ENCODE data around the gene KLHL7.
"Not testable (repeated sequence)": the region's sequence is repeated elsewhere in the genome, so short reads cannot be mapped to it uniquely, and the experiment has no call there.

KLHL7 gene

DNA sequence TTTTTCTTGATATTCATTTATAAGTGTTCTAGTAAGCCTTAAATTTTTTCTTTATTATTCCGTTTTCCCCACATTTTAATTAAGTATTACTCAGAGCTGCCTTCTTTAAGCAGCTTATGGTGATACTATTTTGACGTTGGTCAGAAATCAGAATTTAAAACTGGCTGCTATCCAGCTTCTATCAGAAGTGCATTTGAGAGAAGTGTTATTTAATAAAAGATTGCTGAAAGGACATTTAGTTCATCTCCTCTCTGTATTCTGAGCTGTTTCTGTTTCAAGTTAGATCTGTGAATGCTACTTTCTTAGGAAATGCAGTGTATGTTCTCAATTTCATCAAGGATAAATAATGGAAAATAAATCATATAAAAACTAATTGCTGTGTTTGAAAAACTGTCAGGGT is 17.4 kb downstream of the KLHL7 start:
- Histone ChIP-seq H3K36me3 (peaks cover 50% of the 10 kb centered on the region), H3K9me3 (no peaks in the 10 kb centered on the region), H3K27ac (no peak overlapping the region), H3K4me2 (no peak overlapping the region), H3K4me3 (no peak overlapping the region), H3K9ac (no peak overlapping the region), H4K20me1 (peaks cover 19% of the 10 kb centered on the region), H3K27me3 (no peaks in the 10 kb centered on the region), H3K4me1 (no peaks in the 10 kb centered on the region)
- no peak for TF ChIP-seq Cebpa-rat (IDR thresholded peaks at IDR 0.05)

- H3K4me2 ChIP-seq: no peak overlapping the region
- no peak overlapping the region for H3K9ac ChIP-seq
- no peaks in the 10 kb centered on the region for H3K4me1 ChIP-seq
- H4K20me1 ChIP-seq: peaks cover 14% of the 10 kb centered on the region; the same call in 1 of the 2 replicates
- no peak overlapping the region for H3K4me3 ChIP-seq
- TF ChIP-seq Cebpa-rat (IDR thresholded peaks at IDR 0.05): no peak
- no peak overlapping the region for H3K27ac ChIP-seq
- H3K9me3 ChIP-seq: no peaks in the 10 kb centered on the region
- H3K36me3 ChIP-seq: peaks cover 49% of the 10 kb centered on the region
- no peaks in the 10 kb centered on the region for H3K27me3 ChIP-seq
These were observed 17.9 kb downstream of the KLHL7 start for GRCh38 chr7:23123465-23123864.

GRCh38 chr7:23129036-23129435 is 23.5 kb downstream of the KLHL7 start:
- no peaks in the 10 kb centered on the region for H3K27me3 ChIP-seq
- peaks cover 61% of the 10 kb centered on the region for H3K36me3 ChIP-seq
- no peak overlapping the region for H3K9ac ChIP-seq
- TF ChIP-seq Cebpa-rat (IDR thresholded peaks at IDR 0.05): no peak
- H4K20me1 ChIP-seq: no peaks in the 10 kb centered on the region
- no peak overlapping the region for H3K4me3 ChIP-seq
- no peak overlapping the region for H3K4me2 ChIP-seq
- H3K9me3 ChIP-seq: 0 out of 2 replicates have a peak, but pooled peaks cover 6% of the 10 kb centered on the region
- H3K27ac ChIP-seq: no peak overlapping the region
- no peaks in the 10 kb centered on the region for H3K4me1 ChIP-seq

- peaks cover 35% of the 10 kb centered on the region for H3K36me3 ChIP-seq
- not testable (repeated sequence) for H3K27ac ChIP-seq, H3K4me2 ChIP-seq, H3K27me3 ChIP-seq, H3K9ac ChIP-seq, H3K4me3 ChIP-seq, H4K20me1 ChIP-seq, H3K4me1 ChIP-seq, H3K9me3 ChIP-seq
These were observed 26.2 kb downstream of the KLHL7 start for GRCh38 chr7:23131799-23132198.

DNA sequence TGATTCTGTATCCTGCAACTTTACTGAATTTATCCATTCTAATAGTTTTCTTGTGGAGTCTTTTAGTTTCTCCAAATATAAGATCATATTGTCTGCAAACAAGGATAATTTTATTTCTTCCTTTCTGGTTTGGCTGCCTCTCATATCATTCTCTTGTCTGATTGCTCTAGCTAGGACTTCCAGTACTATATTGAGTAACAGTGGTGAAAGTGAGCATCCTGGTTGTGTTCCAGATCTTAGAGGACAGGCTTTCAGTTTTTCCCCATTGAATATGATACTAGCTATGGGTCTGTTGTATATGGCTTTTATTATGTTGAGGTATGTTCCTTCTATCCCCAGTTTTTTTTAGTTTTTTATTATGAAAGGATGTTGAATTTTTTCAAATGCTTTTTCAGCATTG is 28.2 kb downstream of the KLHL7 start:
- TF ChIP-seq Cebpa-rat (IDR thresholded peaks at IDR 0.05): no peak
- Histone ChIP-seq H3K9me3 (0 out of 2 replicates have a peak, but pooled peaks cover 6% of the 10 kb centered on the region), H3K4me2 (no peak overlapping the region), H3K27ac (no peak overlapping the region), H3K27me3 (no peaks in the 10 kb centered on the region), H3K9ac (no peak overlapping the region), H3K4me1 (no peaks in the 10 kb centered on the region), H3K36me3 (peaks cover 17% of the 10 kb centered on the region), H3K4me3 (no peak overlapping the region), H4K20me1 (no peaks in the 10 kb centered on the region)

GRCh38 chr7:23135755-23136154 is 30.2 kb downstream of the KLHL7 start:
- H3K4me3 ChIP-seq: no peak overlapping the region

GRCh38 chr7:23136216-23136615 is 30.6 kb downstream of the KLHL7 start:
- no peak overlapping the region for H3K27ac ChIP-seq
- no peak for TF ChIP-seq Cebpa-rat (IDR thresholded peaks at IDR 0.05)
- peaks cover 14% of the 10 kb centered on the region for H3K36me3 ChIP-seq
- H3K4me2 ChIP-seq: no peak overlapping the region
- 0 out of 2 replicates have a peak, but pooled peaks cover 6% of the 10 kb centered on the region for H3K9me3 ChIP-seq
- no peaks in the 10 kb centered on the region for H3K27me3 ChIP-seq
- no peaks in the 10 kb centered on the region for H3K4me1 ChIP-seq
- H3K9ac ChIP-seq: no peak overlapping the region
- no peak overlapping the region for H3K4me3 ChIP-seq
- H4K20me1 ChIP-seq: no peaks in the 10 kb centered on the region

More at GRCh38 chr7:23135755-23136154, 30.2 kb downstream of the KLHL7 start:
- Histone ChIP-seq H3K9ac (no peak overlapping the region), H3K9me3 (0 out of 2 replicates have a peak, but pooled peaks cover 6% of the 10 kb centered on the region), H3K36me3 (peaks cover 10% of the 10 kb centered on the region), H4K20me1 (no peaks in the 10 kb centered on the region), H3K4me2 (no peak overlapping the region), H3K27me3 (no peaks in the 10 kb centered on the region), H3K4me1 (no peaks in the 10 kb centered on the region), H3K27ac (no peak overlapping the region)
- no peak for TF ChIP-seq Cebpa-rat (IDR thresholded peaks at IDR 0.05)

DNA sequence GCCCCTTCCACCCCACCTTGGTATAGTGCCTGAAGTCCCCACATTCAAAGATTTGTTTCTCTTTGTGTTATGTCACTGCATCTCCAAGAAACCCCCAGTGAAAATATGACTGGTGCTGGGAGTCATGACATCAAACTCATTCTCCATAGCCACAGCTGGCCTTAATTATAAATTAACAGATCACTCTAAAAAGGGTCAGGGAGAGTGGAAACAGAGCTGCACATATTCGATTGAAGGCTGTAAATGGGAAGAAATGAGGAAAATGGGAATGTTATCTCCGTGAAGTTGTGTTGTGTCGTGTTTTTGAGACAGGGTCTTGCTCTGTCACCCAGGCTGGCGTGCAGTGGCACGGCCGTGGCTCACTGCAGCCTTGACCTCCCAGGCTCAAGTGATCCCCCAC is 52.1 kb downstream of the KLHL7 start:
- Histone ChIP-seq H3K27ac (no peak overlapping the region), H3K36me3 (peaks cover 30% of the 10 kb centered on the region), H3K27me3 (no peaks in the 10 kb centered on the region), H3K9me3 (no peaks in the 10 kb centered on the region), H3K9ac (no peak overlapping the region), H3K4me3 (no peak overlapping the region), H3K4me2 (no peak overlapping the region), H3K4me1 (no peaks in the 10 kb centered on the region), H4K20me1 (no peaks in the 10 kb centered on the region)
- TF ChIP-seq Cebpa-rat (IDR thresholded peaks at IDR 0.05): no peak

GRCh38 chr7:23158546-23158945 is 53.0 kb downstream of the KLHL7 start:
- H4K20me1 ChIP-seq: no peaks in the 10 kb centered on the region
- no peaks in the 10 kb centered on the region for H3K27me3 ChIP-seq
- H3K9me3 ChIP-seq: no peaks in the 10 kb centered on the region
- peaks cover 21% of the 10 kb centered on the region for H3K36me3 ChIP-seq
- H3K27ac ChIP-seq: no peak overlapping the region
- no peak overlapping the region for H3K9ac ChIP-seq
- TF ChIP-seq Cebpa-rat (IDR thresholded peaks at IDR 0.05): no peak
- no peak overlapping the region for H3K4me3 ChIP-seq
- H3K4me1 ChIP-seq: no peaks in the 10 kb centered on the region
- H3K4me2 ChIP-seq: no peak overlapping the region

GRCh38 chr7:23161482-23161881 is 55.9 kb downstream of the KLHL7 start:
- H3K27me3 ChIP-seq: no peaks in the 10 kb centered on the region
- no peaks in the 10 kb centered on the region for H3K4me1 ChIP-seq
- H3K9me3 ChIP-seq: no peaks in the 10 kb centered on the region
- TF ChIP-seq Cebpa-rat (IDR thresholded peaks at IDR 0.05): no peak
- no peaks in the 10 kb centered on the region for H4K20me1 ChIP-seq
- no peak overlapping the region for H3K4me2 ChIP-seq
- H3K36me3 ChIP-seq: 0 out of 2 replicates have a peak, but pooled peaks cover 4% of the 10 kb centered on the region
- H3K9ac ChIP-seq: no peak overlapping the region
- no peak overlapping the region for H3K4me3 ChIP-seq
- H3K27ac ChIP-seq: no peak overlapping the region

GRCh38 chr7:23164846-23165245 is 59.3 kb downstream of the KLHL7 start:
- no peaks in the 10 kb centered on the region for H3K4me1 ChIP-seq
- H3K4me3 ChIP-seq: no peak overlapping the region

More at GRCh38 chr7:23164846-23165245, 59.3 kb downstream of the KLHL7 start:
- H4K20me1 ChIP-seq: no peaks in the 10 kb centered on the region
- no peak for TF ChIP-seq Cebpa-rat (IDR thresholded peaks at IDR 0.05)
- no peaks in the 10 kb centered on the region for H3K9me3 ChIP-seq
- no peak overlapping the region for H3K27ac ChIP-seq
- H3K27me3 ChIP-seq: no peaks in the 10 kb centered on the region
- no peak overlapping the region for H3K4me2 ChIP-seq
- H3K9ac ChIP-seq: no peak overlapping the region
- peaks cover 14% of the 10 kb centered on the region for H3K36me3 ChIP-seq

All from BLaER1 (cell line).